HG03469 (cell line): ENCODE results near the gene ACSL3.
A peak's percentile ranks its signal among the peaks of the same experiment; 100 is the strongest.
"Not testable (repeated sequence)": the region's sequence is repeated elsewhere in the genome, so short reads cannot be mapped to it uniquely, and the experiment has no call there.

ENCODE experiments used
- ATAC-seq: cut with Tn5 transposase; IDR thresholded peaks from one replicate; pipeline ENCODE4 v1.9.1; 2021; ENCODE audit warnings: mild to moderate bottlenecking, moderate library complexity, moderate number of reproducible peaks; ENCODE audit not compliant: unreplicated experiment

Gene ACSL3

DNA sequence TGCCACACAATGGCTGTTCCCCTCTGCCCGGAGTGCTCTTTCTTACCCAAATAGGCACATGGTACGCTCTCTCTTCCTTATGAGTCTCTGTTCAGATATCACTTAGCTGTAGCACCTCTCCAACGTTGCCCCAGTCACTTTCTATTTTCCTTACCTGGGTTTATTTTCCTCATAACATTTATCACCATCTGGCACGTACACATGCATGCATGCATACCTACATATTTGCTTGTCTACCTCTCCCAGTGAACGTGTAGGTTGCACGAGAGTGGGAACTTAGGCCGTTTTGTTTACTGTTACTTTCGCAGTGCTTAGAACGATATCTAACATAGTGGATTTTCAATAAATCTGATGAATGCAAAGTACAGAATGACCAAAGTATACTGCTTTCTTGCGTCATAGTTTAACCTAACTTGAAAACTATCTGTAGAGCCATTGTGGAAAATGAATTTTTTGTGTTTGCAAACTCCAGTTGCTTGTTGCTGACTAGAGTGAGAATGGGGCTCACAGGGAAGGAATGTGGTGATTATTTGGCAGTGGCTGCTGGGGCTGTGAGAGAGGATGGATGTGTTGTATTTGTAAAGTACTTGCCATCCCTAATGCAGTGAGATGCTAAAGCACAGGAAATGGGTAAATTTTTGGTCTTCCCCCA lies 47.1 kb downstream of the ACSL3 start:
- no peak for ATAC-seq

DNA sequence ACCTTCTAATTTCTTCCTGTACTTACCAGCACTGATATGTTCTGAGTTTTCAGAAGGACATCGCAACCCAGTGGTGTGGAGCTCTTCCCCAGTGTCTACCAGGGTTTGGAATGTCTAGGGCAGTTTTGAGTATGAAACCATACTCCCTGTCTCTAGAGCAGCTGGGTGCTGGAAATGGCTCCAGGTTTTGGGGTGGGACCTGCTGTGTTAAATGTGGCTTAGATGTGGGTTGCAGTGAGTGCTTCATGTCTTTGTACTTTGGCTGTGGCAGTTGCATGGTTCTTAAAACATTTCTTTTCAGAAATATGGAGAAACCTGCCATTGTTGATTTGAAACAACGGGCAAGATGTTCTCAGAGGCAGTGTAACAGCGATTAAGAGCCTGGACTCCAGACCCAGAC lies 48.5 kb downstream of the ACSL3 start:
- ATAC-seq, result no peak

GRCh38 chr2:222912117-222912516 lies 51.3 kb downstream of the ACSL3 start:
- peak; percentile 98 for ATAC-seq

GRCh38 chr2:222912776-222913175 lies 51.9 kb downstream of the ACSL3 start:
- no peak for ATAC-seq

DNA sequence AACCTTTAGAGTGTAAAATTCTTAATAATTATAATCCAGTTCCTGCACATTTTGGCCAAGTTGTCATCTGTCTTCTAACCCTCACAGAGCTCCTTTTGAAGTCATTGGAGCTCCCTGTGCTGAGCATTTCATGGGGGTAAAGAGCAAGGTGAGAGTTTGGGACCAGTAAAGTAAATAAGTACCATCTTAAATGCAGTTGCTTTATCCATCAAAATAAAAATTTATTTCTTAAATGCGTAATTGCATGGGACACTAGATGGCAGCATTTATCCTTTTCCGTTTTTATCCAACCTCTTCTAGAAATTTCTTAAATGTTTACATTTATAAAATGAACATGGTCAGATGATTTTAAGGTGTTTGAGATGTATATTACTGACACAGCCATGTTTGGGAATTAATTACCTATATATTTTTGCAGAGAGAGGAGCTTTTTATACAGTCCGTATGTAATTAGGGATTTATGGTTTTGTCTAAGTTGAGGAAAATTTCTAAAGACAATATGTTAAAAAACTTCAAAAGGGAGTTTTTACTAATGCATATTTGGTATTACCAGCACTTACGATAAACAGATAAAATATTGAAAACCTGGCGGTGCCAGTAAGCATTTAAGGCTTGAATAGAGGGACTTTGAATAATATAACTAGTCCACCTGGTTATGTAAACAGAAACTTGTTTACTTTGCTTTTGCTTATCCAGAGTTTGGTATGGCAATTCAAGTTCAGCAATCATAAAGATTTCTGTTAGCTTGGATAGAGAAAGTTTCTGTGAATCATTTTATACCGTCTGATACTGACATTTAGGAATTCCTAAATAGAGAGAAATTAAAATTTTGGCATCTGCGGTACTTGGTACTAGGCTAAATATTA lies 54.5 kb downstream of the ACSL3 start:
- no peak for ATAC-seq

- ATAC-seq, result no peak
Observed at GRCh38 chr2:222916229-222917197, 55.7 kb downstream of the ACSL3 start.

DNA sequence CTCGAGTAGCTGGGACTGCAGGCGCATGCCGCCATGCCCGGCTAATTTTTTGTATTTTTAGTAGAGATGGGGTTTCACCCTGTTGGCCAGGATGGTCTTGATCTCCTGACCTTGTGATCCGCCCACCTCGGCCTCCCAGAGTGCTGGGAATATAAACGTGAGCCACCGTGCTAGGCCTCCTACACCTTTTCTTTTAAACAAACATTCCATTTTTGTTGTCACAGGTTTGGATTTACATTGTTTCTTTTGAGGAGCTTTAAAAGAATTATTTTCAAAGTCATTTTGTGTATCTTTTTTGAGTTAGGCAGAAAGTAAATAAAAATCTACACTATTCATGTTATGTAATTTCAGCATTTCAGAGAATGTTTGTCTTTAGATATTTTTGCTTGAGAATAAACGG lies 56.4 kb downstream of the ACSL3 start:
- ATAC-seq, result not testable (repeated sequence)

DNA sequence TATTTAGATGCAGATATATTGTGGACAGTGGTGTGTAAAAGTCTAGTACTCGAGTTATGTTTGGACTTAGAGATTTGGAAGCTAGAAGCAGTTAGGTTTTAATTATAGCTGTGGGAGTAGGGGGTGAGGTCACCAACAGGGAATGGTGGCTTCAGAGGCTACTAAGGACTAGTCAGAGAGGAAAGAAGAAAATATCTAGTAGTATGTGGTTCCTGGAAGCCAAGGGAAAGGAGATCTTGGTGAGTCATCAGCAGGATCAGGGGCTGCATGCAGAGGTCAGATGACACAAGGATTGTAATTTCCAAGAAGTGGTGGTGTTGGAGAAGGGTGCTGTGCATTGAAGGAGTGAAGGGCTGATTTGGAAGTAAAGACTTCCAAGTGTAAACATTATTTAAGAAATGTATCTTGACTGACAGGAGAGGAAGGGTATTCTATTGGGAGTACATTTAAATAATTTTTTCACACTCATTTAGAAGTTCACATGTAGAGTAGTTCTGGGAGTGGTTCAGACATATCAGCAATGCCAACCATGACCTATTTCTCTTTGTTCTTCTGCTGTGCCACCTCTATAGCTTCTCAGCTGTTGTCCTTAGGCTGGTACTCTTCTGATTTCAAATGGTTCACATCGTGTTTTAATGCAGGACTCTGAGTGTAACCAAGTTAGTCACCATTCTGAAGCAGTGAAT lies 59.1 kb downstream of the ACSL3 start:
- ATAC-seq, result no peak

DNA sequence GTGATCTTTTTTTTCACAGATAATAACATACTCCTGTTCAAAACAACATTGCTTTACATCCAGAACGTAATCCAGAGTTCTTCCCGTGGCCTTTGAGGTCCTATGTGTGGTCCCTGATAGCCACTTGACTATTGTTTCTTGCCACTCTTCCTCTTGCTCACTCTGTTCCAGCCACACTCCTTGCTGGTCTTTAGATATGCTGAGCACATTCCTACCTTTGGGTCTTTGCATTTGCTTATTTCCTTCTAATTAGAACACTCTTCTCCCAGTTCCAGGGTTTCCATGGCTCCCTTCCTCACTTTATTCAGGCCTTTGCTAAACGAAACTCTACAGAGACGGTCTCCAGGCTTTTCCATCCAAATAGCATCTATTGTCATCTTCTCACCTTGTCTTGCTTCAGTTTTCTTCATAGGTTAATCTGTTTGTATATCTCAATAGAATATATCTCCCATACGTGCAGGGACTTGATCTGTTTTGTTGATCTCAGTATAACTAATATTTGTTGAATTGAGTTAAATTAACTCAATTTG lies 59.9 kb downstream of the ACSL3 start:
- no peak for ATAC-seq

- ATAC-seq, result no peak
Observed at GRCh38 chr2:222922019-222922800, 61.4 kb downstream of the ACSL3 start.

GRCh38 chr2:222926915-222927314 lies 66.1 kb downstream of the ACSL3 start:
- ATAC-seq, result no peak

DNA sequence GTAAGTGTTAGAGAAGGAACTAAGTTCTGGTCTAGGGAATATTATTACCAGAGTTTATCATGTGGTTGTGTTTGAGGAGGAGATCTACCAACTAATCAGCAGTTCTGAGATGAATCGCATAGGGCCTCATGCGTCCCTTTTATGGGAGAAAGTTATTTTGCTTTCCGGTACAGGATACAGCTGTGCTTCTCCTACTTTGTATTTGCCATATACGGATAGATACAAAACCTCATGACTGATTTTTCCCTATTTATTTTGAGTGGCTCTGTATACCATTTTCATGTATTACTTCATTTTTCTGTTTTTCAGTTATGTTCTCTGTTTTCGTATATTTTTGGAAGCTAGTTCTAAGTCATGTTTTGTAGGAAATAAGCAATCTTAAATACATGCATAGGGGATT lies 66.8 kb downstream of the ACSL3 start:
- no peak for ATAC-seq

- ATAC-seq, result no peak
Observed at GRCh38 chr2:222928335-222928734, 67.5 kb downstream of the ACSL3 start.

GRCh38 chr2:222930862-222931261 lies 70.0 kb downstream of the ACSL3 start:
- no peak for ATAC-seq

DNA sequence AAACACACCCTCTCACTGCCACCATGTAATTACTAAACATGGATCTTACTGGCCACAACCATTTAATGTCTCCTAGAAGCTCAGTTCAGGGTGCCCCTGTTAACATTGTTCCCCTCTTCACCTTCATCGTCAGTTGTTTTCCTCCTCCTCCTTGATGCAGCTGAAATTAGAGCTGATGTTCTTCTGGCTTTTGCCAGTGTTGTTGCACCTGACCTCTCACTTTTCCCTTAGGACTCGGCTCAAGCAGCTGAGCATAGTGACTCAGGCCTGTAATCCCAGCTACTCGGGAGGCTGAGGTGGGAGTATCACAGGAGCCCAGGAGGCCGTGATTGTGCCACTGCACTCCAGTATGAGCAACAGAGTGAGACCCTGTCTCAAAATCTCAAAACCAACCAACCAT lies 70.8 kb downstream of the ACSL3 start:
- ATAC-seq, result no peak

DNA sequence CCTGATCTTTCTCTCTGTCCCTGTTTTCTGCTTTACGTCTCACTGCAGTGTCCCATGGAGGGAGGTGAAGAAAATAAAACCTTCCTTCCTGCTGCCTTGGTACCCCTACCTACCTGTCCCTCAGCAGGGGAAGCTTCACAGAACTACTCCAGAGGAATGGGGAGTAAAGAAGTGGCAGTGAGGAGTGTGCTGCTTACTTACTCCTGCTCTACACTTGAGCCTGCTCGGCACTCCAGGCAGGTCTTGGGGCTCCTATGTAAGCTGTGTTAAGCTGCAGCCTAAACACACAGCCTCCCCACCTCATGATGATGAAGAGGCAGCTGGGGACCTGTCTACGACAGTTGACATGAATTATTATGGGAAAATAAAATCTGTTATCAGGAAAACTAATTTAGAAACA lies 72.6 kb downstream of the ACSL3 start:
- no peak for ATAC-seq

GRCh38 chr2:222935688-222936298 lies 75.0 kb downstream of the ACSL3 start:
- no peak for ATAC-seq

DNA sequence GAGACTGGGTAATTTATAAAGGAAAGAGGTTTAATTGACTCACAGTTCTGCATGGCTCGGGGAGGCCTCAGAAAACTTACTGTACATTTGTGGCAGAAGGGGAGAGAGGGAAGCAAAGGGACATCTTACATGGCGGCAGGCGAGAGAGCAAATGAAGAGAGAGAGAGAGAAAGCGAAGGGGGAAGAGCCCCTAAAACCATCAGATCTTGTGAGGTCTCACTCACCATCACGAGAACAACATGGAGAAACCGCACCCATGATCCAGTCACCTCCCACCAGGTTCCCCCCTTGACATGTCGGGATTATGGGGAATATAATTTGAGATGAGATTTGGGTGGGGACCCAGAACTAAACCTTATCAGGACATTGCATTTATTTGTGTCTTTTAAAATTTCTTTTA lies 75.9 kb downstream of the ACSL3 start:
- no peak for ATAC-seq

- ATAC-seq, result no peak
Observed at GRCh38 chr2:222938327-222938726, 77.5 kb downstream of the ACSL3 start.
